Measurements from ENCODE around the gene VAMP4.
A peak's percentile ranks its signal among the peaks of the same experiment; 100 is the strongest.

Gene VAMP4

DNA sequence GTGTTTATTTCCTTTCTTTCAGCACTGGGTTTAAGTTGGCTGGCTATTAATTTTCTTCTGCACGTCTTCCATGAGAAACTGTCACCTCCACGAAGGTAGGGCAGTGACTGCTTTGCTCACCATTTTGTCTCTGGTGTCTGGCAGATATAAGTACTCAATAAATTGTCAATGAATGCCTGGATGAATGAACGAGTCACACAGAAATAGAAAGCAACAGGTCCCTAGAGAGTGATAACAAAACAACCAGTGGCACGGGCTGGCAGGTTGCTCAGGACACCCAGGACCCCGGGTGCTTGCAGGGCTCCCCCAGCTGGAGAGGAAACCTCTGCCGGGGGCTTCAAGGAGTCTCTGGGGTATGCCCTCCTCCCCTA, 86.1 kb downstream of the VAMP4 start:
- no peak for DNase-seq
- TF ChIP-seq CTCF (IDR thresholded peaks at IDR 0.05), result no peak
- no peaks in the 10 kb centered on the region for H3K9me3 Mint-ChIP-seq
- H3K4me1 Mint-ChIP-seq, result peaks cover 24% of the 10 kb centered on the region
- no peaks in the 10 kb centered on the region for H3K36me3 Mint-ChIP-seq (ENCODE audit: low read depth)
- H3K27ac Mint-ChIP-seq, result no peak overlapping the region
- H3K4me3 Mint-ChIP-seq, result no peak overlapping the region
- peaks cover 14% of the 10 kb centered on the region for H3K27me3 Mint-ChIP-seq (ENCODE audit: low read depth, poor library complexity)

DNA sequence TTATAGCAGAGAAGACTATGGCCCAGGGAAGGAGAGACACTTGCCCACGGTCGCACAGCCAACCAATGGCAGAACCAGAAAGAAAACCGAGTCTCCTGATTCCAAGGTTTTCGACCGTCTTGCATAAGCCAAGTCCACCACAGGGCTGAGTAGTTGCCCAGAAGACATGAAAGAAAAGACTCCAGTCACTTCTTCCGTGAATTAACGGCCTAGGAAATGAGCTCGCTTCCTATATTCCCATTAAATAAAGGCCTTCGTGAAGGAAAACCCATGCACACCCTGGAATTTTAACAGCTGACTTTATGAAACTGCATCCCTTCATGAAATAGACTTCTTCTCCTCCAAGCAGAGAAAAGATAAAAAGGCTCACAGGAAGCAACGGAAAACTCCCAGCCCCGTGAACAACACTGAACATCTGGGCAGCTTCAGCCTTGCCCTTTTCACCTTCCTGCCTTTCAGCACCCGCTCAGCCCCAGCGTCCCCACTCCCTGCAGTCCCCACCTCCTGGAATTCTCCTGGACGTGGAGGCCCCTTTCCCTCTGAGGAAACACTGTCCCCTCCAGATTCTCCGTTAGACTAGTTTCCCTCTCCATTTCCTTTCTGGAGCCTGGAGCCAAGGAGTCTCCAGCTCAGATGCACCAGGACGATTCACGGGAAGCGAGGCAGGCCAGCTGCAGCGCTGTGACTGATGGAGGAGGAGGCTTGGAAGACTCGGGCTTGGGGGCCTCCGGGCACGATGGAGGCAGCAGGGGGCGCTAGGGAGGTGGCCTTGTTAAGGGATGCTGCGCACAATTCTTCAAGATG, 86.7 kb downstream of the VAMP4 start:
- Mint-ChIP-seq H3K4me3 (peak overlapping the region; percentile 71), H3K27ac (peak overlapping the region; percentile 42), H3K4me1 (peaks cover 24% of the 10 kb centered on the region), H3K27me3 (ENCODE audit: low read depth, poor library complexity) (peaks cover 14% of the 10 kb centered on the region), H3K9me3 (no peaks in the 10 kb centered on the region), H3K36me3 (ENCODE audit: low read depth) (no peaks in the 10 kb centered on the region)
- DNase-seq, result peak; percentile 80
- TF ChIP-seq CTCF (IDR thresholded peaks at IDR 0.05), result peak; percentile 63

DNA sequence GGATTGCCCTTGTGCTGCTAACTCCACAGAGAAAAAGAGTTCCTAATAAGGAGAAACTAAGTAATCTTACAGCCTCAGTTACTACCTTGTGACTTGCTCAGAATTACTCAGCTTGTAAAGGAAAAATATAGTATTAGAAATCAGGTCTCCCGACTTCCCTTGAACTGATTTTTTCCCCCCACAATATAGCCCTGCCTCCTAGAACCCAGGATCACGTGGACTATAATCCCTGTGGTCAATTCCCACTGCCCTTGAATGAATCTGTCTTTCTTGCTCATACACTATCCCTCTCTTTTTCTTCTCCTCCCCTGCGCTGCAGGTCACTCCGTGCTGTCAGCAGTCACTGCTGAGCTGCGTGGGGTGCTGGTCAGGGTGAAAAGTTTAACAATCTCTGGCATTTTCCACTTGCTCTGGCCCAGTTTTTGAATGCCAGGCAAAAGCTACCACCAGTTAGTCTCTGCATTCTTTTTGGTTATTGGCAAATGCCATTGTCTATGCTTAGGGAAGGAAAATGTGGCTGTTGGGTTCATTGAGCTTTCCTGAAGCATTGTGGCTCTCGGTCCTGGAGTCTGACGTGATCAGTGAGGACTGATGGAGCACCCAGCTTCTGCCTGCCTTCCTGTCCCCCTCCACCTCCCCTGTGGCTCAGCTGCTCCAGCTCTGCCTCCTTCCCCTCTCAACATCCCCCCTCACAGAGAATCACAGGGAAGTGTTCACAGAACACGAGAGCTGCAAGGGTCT, 87.5 kb downstream of the VAMP4 start:
- H3K36me3 Mint-ChIP-seq (ENCODE audit: low read depth), result no peaks in the 10 kb centered on the region
- H3K4me3 Mint-ChIP-seq, result no peak overlapping the region
- TF ChIP-seq CTCF (IDR thresholded peaks at IDR 0.05), result no peak
- no peaks in the 10 kb centered on the region for H3K9me3 Mint-ChIP-seq
- H3K27ac Mint-ChIP-seq, result peak overlapping the region; percentile 42
- DNase-seq, result no peak
- H3K27me3 Mint-ChIP-seq (ENCODE audit: low read depth, poor library complexity), result peaks cover 11% of the 10 kb centered on the region
- H3K4me1 Mint-ChIP-seq, result peaks cover 24% of the 10 kb centered on the region

- Mint-ChIP-seq H3K9me3 (no peaks in the 10 kb centered on the region), H3K27me3 (ENCODE audit: low read depth, poor library complexity) (peaks cover 11% of the 10 kb centered on the region), H3K4me1 (peaks cover 24% of the 10 kb centered on the region), H3K4me3 (no peak overlapping the region), H3K27ac (no peak overlapping the region), H3K36me3 (ENCODE audit: low read depth) (no peaks in the 10 kb centered on the region)
- no peak for TF ChIP-seq CTCF (IDR thresholded peaks at IDR 0.05)
- no peak for DNase-seq
Measured at GRCh38 chr1:171653796-171654195, 88.1 kb downstream of the VAMP4 start.

DNA sequence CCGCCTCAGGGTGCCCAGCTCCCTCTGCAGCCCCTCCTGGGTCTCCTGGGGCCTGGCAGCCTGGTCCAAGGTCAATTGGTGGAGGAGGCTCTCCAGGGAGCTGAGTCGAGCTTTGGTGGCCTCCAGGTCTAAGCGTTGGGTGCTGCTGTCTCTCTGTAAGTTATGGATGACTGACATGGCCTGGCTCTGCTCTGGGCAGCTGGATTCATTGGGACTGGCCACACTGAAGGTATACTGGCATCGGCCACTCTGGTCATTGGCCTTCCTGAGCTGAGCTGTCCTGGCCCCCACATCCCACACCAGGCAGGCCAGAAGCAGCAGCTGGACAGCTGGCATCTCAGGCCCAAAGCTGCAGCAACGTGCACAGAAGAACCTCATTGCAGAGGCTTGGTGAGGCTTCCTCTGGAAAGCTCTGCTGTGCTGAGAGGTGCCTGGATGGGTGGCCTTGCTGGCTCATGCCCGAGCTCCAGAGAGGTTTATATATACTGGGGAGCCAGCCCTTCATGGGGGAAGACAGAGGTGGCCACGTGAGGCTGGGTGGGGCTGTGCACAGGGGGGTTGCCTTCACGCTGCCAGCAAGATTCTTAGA, 89.5 kb downstream of the VAMP4 start, which contains the start of gene MYOC:
TSS of gene MYOC (minus strand) at position 455 of the 589 bp plus-strand sequence. CDS start at position 378, 77 bp downstream.
- H3K27me3 Mint-ChIP-seq (ENCODE audit: low read depth, poor library complexity), result peaks cover 11% of the 10 kb centered on the region
- no peaks in the 10 kb centered on the region for H3K9me3 Mint-ChIP-seq
- H3K4me1 Mint-ChIP-seq, result peaks cover 24% of the 10 kb centered on the region
- H3K36me3 Mint-ChIP-seq (ENCODE audit: low read depth), result no peaks in the 10 kb centered on the region
- no peak within 1 kb of the TSS for H3K4me3 Mint-ChIP-seq
- no peak within 1 kb of the TSS for H3K27ac Mint-ChIP-seq
- TF ChIP-seq CTCF (IDR thresholded peaks at IDR 0.05), result no peak
- no peak for DNase-seq
